ENCODE results near the gene ISCA1.

The ISCA1 gene

GRCh38 chr9:86282077-86282978 lies at the start of gene ISCA1:
ISCA1 (minus strand) TSS chr9:86282538; CDS start chr9:86282458, 80 bp downstream.
- Histone ChIP-seq H3K4me1 (ENCODE audit: insufficient read depth, low read length) (peaks cover 32% of the 10 kb centered on the region), H3K9me3 (ENCODE audit: low read length) (no peaks in the 10 kb centered on the region), H3K36me3 (ENCODE audit: insufficient read depth, low read length) (no peaks in the 10 kb centered on the region), H3K27ac (ENCODE audit: low read depth, low read length) (peak within 1 kb of the TSS; percentile 91), H3K9ac (ENCODE audit: low read length) (peak within 1 kb of the TSS; percentile 84), H3K27me3 (ENCODE audit: control insufficient read depth in 1 of 2, insufficient read depth in 2 of 2, low read length in 2 of 2) (no peaks in the 10 kb centered on the region), H3K4me3 (ENCODE audit: low read depth in 1 of 2, low read length in 2 of 2) (peak within 1 kb of the TSS; percentile 66 to 76)

- H3K27me3 ChIP-seq (ENCODE audit: control insufficient read depth in 1 of 2, insufficient read depth in 2 of 2, low read length in 2 of 2) = no peaks in the 10 kb centered on the region
- H3K4me1 ChIP-seq (ENCODE audit: insufficient read depth, low read length) = no peaks in the 10 kb centered on the region
- no peak overlapping the region for H3K9ac ChIP-seq (ENCODE audit: low read length)
- H3K27ac ChIP-seq (ENCODE audit: low read depth, low read length) = no peak overlapping the region
- peaks cover 49% of the 10 kb centered on the region for H3K36me3 ChIP-seq (ENCODE audit: insufficient read depth, low read length)
- H3K4me3 ChIP-seq (ENCODE audit: low read depth in 1 of 2, low read length in 2 of 2) = no peak overlapping the region
- H3K9me3 ChIP-seq (ENCODE audit: low read length) = no peaks in the 10 kb centered on the region
These were observed 47.8 kb upstream of the ISCA1 start for GRCh38 chr9:86330186-86330585.

- Histone ChIP-seq H3K27ac (ENCODE audit: low read depth, low read length) (no peak overlapping the region), H3K9ac (ENCODE audit: low read length) (no peak overlapping the region), H3K36me3 (ENCODE audit: insufficient read depth, low read length) (peaks cover 49% of the 10 kb centered on the region), H3K9me3 (ENCODE audit: low read length) (no peaks in the 10 kb centered on the region), H3K4me1 (ENCODE audit: insufficient read depth, low read length) (no peaks in the 10 kb centered on the region), H3K27me3 (ENCODE audit: control insufficient read depth in 1 of 2, insufficient read depth in 2 of 2, low read length in 2 of 2) (no peaks in the 10 kb centered on the region), H3K4me3 (ENCODE audit: low read depth in 1 of 2, low read length in 2 of 2) (no peak overlapping the region)
These were observed 47.3 kb upstream of the ISCA1 start for GRCh38 chr9:86329649-86330048.

- H3K27me3 ChIP-seq (ENCODE audit: control insufficient read depth in 1 of 2, insufficient read depth in 2 of 2, low read length in 2 of 2) = no peaks in the 10 kb centered on the region
- no peak overlapping the region for H3K9ac ChIP-seq (ENCODE audit: low read length)
- H3K4me1 ChIP-seq (ENCODE audit: insufficient read depth, low read length) = no peaks in the 10 kb centered on the region
- H3K36me3 ChIP-seq (ENCODE audit: insufficient read depth, low read length) = peaks cover 52% of the 10 kb centered on the region
- H3K9me3 ChIP-seq (ENCODE audit: low read length) = no peaks in the 10 kb centered on the region
- H3K4me3 ChIP-seq (ENCODE audit: low read depth in 1 of 2, low read length in 2 of 2) = no peak overlapping the region
- no peak overlapping the region for H3K27ac ChIP-seq (ENCODE audit: low read depth, low read length)
These were observed 45.8 kb upstream of the ISCA1 start for GRCh38 chr9:86328156-86328555.

- Histone ChIP-seq H3K27ac (ENCODE audit: low read depth, low read length) (no peak overlapping the region), H3K9ac (ENCODE audit: low read length) (no peak overlapping the region), H3K4me1 (ENCODE audit: insufficient read depth, low read length) (no peaks in the 10 kb centered on the region), H3K9me3 (ENCODE audit: low read length) (no peaks in the 10 kb centered on the region), H3K36me3 (ENCODE audit: insufficient read depth, low read length) (peaks cover 63% of the 10 kb centered on the region), H3K4me3 (ENCODE audit: low read depth in 1 of 2, low read length in 2 of 2) (no peak overlapping the region), H3K27me3 (ENCODE audit: control insufficient read depth in 1 of 2, insufficient read depth in 2 of 2, low read length in 2 of 2) (no peaks in the 10 kb centered on the region)
These were observed 44.2 kb upstream of the ISCA1 start for GRCh38 chr9:86326536-86326935.

- Histone ChIP-seq H3K27me3 (ENCODE audit: control insufficient read depth in 1 of 2, insufficient read depth in 2 of 2, low read length in 2 of 2) (no peaks in the 10 kb centered on the region), H3K36me3 (ENCODE audit: insufficient read depth, low read length) (peaks cover 69% of the 10 kb centered on the region), H3K4me1 (ENCODE audit: insufficient read depth, low read length) (no peaks in the 10 kb centered on the region), H3K4me3 (ENCODE audit: low read depth in 1 of 2, low read length in 2 of 2) (no peak overlapping the region), H3K9me3 (ENCODE audit: low read length) (no peaks in the 10 kb centered on the region), H3K27ac (ENCODE audit: low read depth, low read length) (no peak overlapping the region), H3K9ac (ENCODE audit: low read length) (no peak overlapping the region)
These were observed 42.6 kb upstream of the ISCA1 start for GRCh38 chr9:86324901-86325300.

GRCh38 chr9:86324308-86324707 lies 42.0 kb upstream of the ISCA1 start:
- Histone ChIP-seq H3K4me3 (ENCODE audit: low read depth in 1 of 2, low read length in 2 of 2) (no peak overlapping the region), H3K27ac (ENCODE audit: low read depth, low read length) (no peak overlapping the region), H3K9me3 (ENCODE audit: low read length) (no peaks in the 10 kb centered on the region), H3K36me3 (ENCODE audit: insufficient read depth, low read length) (peaks cover 69% of the 10 kb centered on the region), H3K27me3 (ENCODE audit: control insufficient read depth in 1 of 2, insufficient read depth in 2 of 2, low read length in 2 of 2) (no peaks in the 10 kb centered on the region), H3K9ac (ENCODE audit: low read length) (no peak overlapping the region), H3K4me1 (ENCODE audit: insufficient read depth, low read length) (no peaks in the 10 kb centered on the region)

- H3K4me1 ChIP-seq (ENCODE audit: insufficient read depth, low read length) = no peaks in the 10 kb centered on the region
- H3K27me3 ChIP-seq (ENCODE audit: control insufficient read depth in 1 of 2, insufficient read depth in 2 of 2, low read length in 2 of 2) = no peaks in the 10 kb centered on the region
- peaks cover 75% of the 10 kb centered on the region for H3K36me3 ChIP-seq (ENCODE audit: insufficient read depth, low read length)
- H3K9me3 ChIP-seq (ENCODE audit: low read length) = no peaks in the 10 kb centered on the region
- H3K9ac ChIP-seq (ENCODE audit: low read length) = no peak overlapping the region
- no peak overlapping the region for H3K27ac ChIP-seq (ENCODE audit: low read depth, low read length)
- no peak overlapping the region for H3K4me3 ChIP-seq (ENCODE audit: low read depth in 1 of 2, low read length in 2 of 2)
These were observed 40.8 kb upstream of the ISCA1 start for GRCh38 chr9:86322973-86323644.

- no peaks in the 10 kb centered on the region for H3K4me1 ChIP-seq (ENCODE audit: insufficient read depth, low read length)
- no peak overlapping the region for H3K9ac ChIP-seq (ENCODE audit: low read length)
- H3K27ac ChIP-seq (ENCODE audit: low read depth, low read length) = no peak overlapping the region
- H3K4me3 ChIP-seq (ENCODE audit: low read depth in 1 of 2, low read length in 2 of 2) = no peak overlapping the region
- no peaks in the 10 kb centered on the region for H3K27me3 ChIP-seq (ENCODE audit: control insufficient read depth in 1 of 2, insufficient read depth in 2 of 2, low read length in 2 of 2)
- H3K9me3 ChIP-seq (ENCODE audit: low read length) = no peaks in the 10 kb centered on the region
- H3K36me3 ChIP-seq (ENCODE audit: insufficient read depth, low read length) = peaks cover 72% of the 10 kb centered on the region
These were observed 39.0 kb upstream of the ISCA1 start for GRCh38 chr9:86321373-86321772.

GRCh38 chr9:86318187-86318586 lies 35.8 kb upstream of the ISCA1 start:
- H3K36me3 ChIP-seq (ENCODE audit: insufficient read depth, low read length) = peaks cover 65% of the 10 kb centered on the region

GRCh38 chr9:86315078-86315477 lies 32.7 kb upstream of the ISCA1 start:
- H3K9ac ChIP-seq (ENCODE audit: low read length) = no peak overlapping the region
- H3K36me3 ChIP-seq (ENCODE audit: insufficient read depth, low read length) = peaks cover 58% of the 10 kb centered on the region
- H3K27me3 ChIP-seq (ENCODE audit: control insufficient read depth in 1 of 2, insufficient read depth in 2 of 2, low read length in 2 of 2) = no peaks in the 10 kb centered on the region
- H3K9me3 ChIP-seq (ENCODE audit: low read length) = no peaks in the 10 kb centered on the region
- H3K4me1 ChIP-seq (ENCODE audit: insufficient read depth, low read length) = no peaks in the 10 kb centered on the region
- H3K27ac ChIP-seq (ENCODE audit: low read depth, low read length) = no peak overlapping the region
- H3K4me3 ChIP-seq (ENCODE audit: low read depth in 1 of 2, low read length in 2 of 2) = no peak overlapping the region

More at GRCh38 chr9:86318187-86318586, 35.8 kb upstream of the ISCA1 start:
- H3K9me3 ChIP-seq (ENCODE audit: low read length) = no peaks in the 10 kb centered on the region
- no peak overlapping the region for H3K27ac ChIP-seq (ENCODE audit: low read depth, low read length)
- H3K4me3 ChIP-seq (ENCODE audit: low read depth in 1 of 2, low read length in 2 of 2) = no peak overlapping the region
- H3K9ac ChIP-seq (ENCODE audit: low read length) = no peak overlapping the region
- no peaks in the 10 kb centered on the region for H3K27me3 ChIP-seq (ENCODE audit: control insufficient read depth in 1 of 2, insufficient read depth in 2 of 2, low read length in 2 of 2)
- H3K4me1 ChIP-seq (ENCODE audit: insufficient read depth, low read length) = no peaks in the 10 kb centered on the region

All from muscle layer of colon (tissue), 2 donors.